ENCODE data around the gene SPHKAP.
"Not testable (repeated sequence)": the region's sequence is repeated elsewhere in the genome, so short reads cannot be mapped to it uniquely, and the experiment has no call there.

SPHKAP gene

DNA sequence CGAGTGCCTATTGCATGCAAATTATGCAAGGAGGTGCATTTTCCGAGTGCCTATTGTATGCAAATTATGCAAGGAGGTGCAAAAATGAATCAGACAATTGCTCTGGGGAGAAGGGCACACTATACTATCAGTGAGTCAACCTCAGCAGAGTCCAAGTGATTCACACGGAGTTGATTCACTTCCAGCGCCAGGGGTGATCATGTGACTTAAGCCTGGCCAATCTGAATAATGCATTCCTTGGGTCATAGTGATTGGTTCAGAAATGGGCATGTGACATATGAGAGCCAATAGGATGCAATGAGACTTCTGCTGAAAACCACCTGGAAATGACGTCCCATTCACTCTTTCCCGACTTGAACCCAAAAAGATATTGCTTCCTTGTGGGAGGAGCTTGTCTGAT lies 157.9 kb downstream of the SPHKAP start:
- no peak for DNase-seq (ENCODE audit: low spot score)

GRCh38 chr2:228018311-228018710 lies 163.2 kb downstream of the SPHKAP start:
- DNase-seq (ENCODE audit: low spot score), result no peak

GRCh38 chr2:228017784-228018183 lies 163.7 kb downstream of the SPHKAP start:
- DNase-seq (ENCODE audit: low spot score), result peak; percentile 56

DNA sequence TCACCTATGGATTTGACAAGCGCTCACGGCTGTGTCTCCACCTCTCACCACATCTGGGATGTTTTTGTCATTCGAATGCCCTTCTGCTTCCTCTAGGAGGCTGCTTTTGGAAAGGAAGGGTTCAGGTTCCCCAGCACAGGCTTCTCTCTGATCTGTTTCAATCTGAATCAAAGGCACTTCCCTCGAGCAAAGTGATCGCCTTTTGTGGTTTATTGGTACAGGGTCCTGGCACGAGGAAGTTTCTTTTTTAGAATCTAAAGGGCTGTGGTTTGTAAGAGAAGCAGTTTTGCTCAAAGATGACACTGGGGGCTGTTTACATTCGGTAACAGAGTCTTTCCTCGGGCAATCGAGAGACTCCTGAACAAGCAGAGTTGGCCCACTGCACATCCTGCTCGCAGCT lies 165.1 kb downstream of the SPHKAP start:
- no peak for DNase-seq (ENCODE audit: low spot score)

- no peak for DNase-seq (ENCODE audit: low spot score)
These were observed 165.7 kb downstream of the SPHKAP start for GRCh38 chr2:228015741-228016140.

DNA sequence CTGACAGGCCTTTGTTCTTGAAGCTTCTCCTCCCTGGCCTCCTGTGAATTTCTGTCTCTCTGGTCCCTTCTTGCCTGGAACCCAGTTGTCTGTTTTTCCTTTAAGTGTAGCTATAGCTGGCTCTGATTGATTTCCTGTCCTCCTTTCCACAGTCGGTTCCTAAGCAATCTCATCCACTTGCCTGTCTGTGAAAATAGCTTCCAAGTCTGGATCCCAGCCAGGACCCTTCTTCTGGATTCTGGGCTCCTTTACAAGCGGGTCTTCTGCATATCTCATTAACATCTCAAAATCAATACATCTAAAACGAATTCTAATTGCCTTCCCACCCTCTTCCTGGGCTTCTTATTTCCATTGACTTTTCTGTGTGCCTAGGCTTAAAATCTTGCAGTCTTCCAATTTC lies 185.1 kb downstream of the SPHKAP start:
- DNase-seq (ENCODE audit: low spot score), result no peak

GRCh38 chr2:227990937-227991336 lies 190.6 kb downstream of the SPHKAP start:
- no peak for DNase-seq (ENCODE audit: low spot score)

- no peak for DNase-seq (ENCODE audit: low spot score)
These were observed 208.2 kb downstream of the SPHKAP start for GRCh38 chr2:227973241-227973640.

GRCh38 chr2:227971619-227972230 lies 209.8 kb downstream of the SPHKAP start:
- DNase-seq (ENCODE audit: low spot score), result no peak

- no peak for DNase-seq (ENCODE audit: low spot score)
These were observed 221.2 kb downstream of the SPHKAP start for GRCh38 chr2:227960317-227960716.

DNA sequence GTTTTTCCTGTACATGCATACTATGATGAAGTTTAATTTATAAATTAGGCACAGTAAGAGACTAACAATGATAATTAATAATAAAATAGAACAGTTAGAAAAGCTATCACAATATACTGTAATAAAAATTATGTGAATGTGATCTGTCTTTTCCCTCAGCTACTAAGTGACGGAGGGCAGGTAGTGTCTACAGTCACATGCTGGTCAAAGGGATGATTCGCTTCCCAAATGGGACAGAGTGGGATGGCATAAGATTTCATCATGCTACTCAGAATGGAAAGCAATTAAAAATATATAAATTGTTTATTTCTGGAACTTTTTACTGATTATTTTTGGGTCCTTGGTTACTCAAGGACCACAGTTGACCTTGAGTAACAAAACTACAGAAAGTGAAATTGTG lies 238.5 kb downstream of the SPHKAP start:
- no peak for DNase-seq (ENCODE audit: low spot score)

- no peak for DNase-seq (ENCODE audit: low spot score)
These were observed 239.5 kb downstream of the SPHKAP start for GRCh38 chr2:227942021-227942420.

- DNase-seq (ENCODE audit: low spot score), result peak; percentile 87
These were observed 242.0 kb downstream of the SPHKAP start for GRCh38 chr2:227939271-227940027.

GRCh38 chr2:227936249-227936648 lies 245.2 kb downstream of the SPHKAP start:
- not testable (repeated sequence) for DNase-seq (ENCODE audit: low spot score)

DNA sequence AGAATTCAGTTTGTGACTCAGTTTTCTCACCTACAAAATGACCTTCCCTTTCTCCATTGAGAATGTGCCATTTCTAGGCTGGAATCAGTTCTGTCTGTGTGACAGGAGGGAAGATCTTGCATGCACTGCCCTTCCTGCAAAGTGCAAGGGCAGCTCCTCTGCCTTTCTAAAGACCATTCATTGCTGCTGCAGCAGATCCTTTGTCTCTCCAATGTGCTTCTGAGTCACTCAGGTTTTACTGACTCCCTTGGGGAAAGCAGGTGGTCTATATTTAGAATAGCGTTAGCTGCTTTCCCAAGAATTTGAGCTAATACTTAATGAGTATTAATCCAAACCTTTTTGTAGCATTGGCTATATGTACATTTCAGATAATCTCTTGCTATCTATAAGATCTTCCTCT lies 247.6 kb downstream of the SPHKAP start:
- DNase-seq (ENCODE audit: low spot score), result no peak

- DNase-seq (ENCODE audit: low spot score), result no peak
These were observed 249.1 kb downstream of the SPHKAP start for GRCh38 chr2:227932403-227932802.

- no peak for DNase-seq (ENCODE audit: low spot score)
These were observed 249.5 kb downstream of the SPHKAP start for GRCh38 chr2:227932001-227932400.

Measured in Ammon's horn (tissue), 1 donor.